Osteoblast (primary cell): Measurements from ENCODE around the gene KAZN. TPM values are rescaled to one million over a fixed set of nuclear protein-coding genes. Genes with fewer than 3 reads are reported as not detected.

ENCODE experiments used
- DNase-seq: peaks from one replicate; pipeline ENCODE4 v3.0.0; 2011; ENCODE audit warnings: low spot score, mixed read lengths; ENCODE audit not compliant: insufficient read length; ENCODE audit errors: missing footprints
- H2AFZ ChIP-seq: 2 replicates; pipeline ENCODE4 v1.6.0; 2011; ENCODE audit warnings: mild to moderate bottlenecking, low read length
- H3K27ac ChIP-seq: 2 replicates; pipeline ENCODE4 v1.5.1; 2011; ENCODE audit warnings: mild to moderate bottlenecking, low read depth, low read length, moderate library complexity
- H3K27me3 ChIP-seq: 2 replicates; pipeline ENCODE4 v1.6.0; 2012; ENCODE audit warnings: mild to moderate bottlenecking, control low read depth, inconsistent platforms, low read length, moderate library complexity; ENCODE audit not compliant: insufficient read depth
- H3K36me3 ChIP-seq: 2 replicates; pipeline ENCODE4 v1.5.1; 2011; ENCODE audit warnings: mild to moderate bottlenecking, low read length, control low read depth, moderate library complexity; ENCODE audit not compliant: insufficient read depth
- H3K4me1 ChIP-seq: 2 replicates; pipeline ENCODE4 v1.5.1; 2011; ENCODE audit warnings: mild to moderate bottlenecking, low read length, control low read depth, moderate library complexity; ENCODE audit not compliant: insufficient read depth
- H3K4me2 ChIP-seq: 2 replicates; pipeline ENCODE4 v1.6.0; 2011; ENCODE audit warnings: mild to moderate bottlenecking, low read length; ENCODE audit not compliant: insufficient read depth
- H3K4me3 ChIP-seq: fragments of 200-600 bp; sonication (generic); 3 replicates; pipeline ENCODE4 v1.5.1; 2012; ENCODE audit warnings: mild to moderate bottlenecking, low read length, inconsistent platforms; ENCODE audit not compliant: insufficient read depth
- H3K79me2 ChIP-seq: 2 replicates; pipeline ENCODE4 v1.6.0; 2012; ENCODE audit warnings: mild to moderate bottlenecking, low read length, control low read depth, inconsistent platforms; ENCODE audit not compliant: insufficient read depth
- H3K9me3 ChIP-seq: 2 replicates; pipeline ENCODE4 v1.5.1; 2011; ENCODE audit warnings: low read depth, low read length, control low read depth
- H4K20me1 ChIP-seq: 2 replicates; pipeline ENCODE4 v1.6.0; 2012; ENCODE audit warnings: mild to moderate bottlenecking, low read length, control low read depth; ENCODE audit not compliant: insufficient read depth
- CTCF ChIP-seq: IDR thresholded peaks from 2 replicates; pipeline ENCODE4 v1.5.1; 2011; ENCODE audit warnings: mild to moderate bottlenecking, low read depth, low read length, moderate library complexity; ENCODE audit errors: extremely low read depth
- total RNA-seq: library from RNA; depleted of rRNA; stranded (reverse); fragments of >200 nt; gene quantifications from 2 replicates; pipeline ENCODE4 v1.2.3, GENCODE V29; 2012

The KAZN gene
- total RNA-seq, 1 donor, result 9.0 TPM

- H3K27me3 ChIP-seq, result no peaks in the 10 kb centered on the region
- H4K20me1 ChIP-seq, result no peaks in the 10 kb centered on the region
- no peak overlapping the region for H3K27ac ChIP-seq
- H3K4me2 ChIP-seq, result no peak overlapping the region
- no peaks in the 10 kb centered on the region for H3K9me3 ChIP-seq
- no peak for DNase-seq
- no peak overlapping the region for H2AFZ ChIP-seq
- no peaks in the 10 kb centered on the region for H3K4me1 ChIP-seq
- no peak for TF ChIP-seq CTCF
- H3K36me3 ChIP-seq, result no peaks in the 10 kb centered on the region
- no peak overlapping the region for H3K4me3 ChIP-seq
- H3K79me2 ChIP-seq, result no peaks in the 10 kb centered on the region
Measured at GRCh38 chr1:14815175-14815877, 216.8 kb downstream of the KAZN start.

GRCh38 chr1:14817223-14818170 lies 219.0 kb downstream of the KAZN start:
- no peak for DNase-seq
- Histone ChIP-seq H3K9me3 (no peaks in the 10 kb centered on the region), H3K27me3 (no peaks in the 10 kb centered on the region), H3K4me1 (no peaks in the 10 kb centered on the region), H3K36me3 (no peaks in the 10 kb centered on the region), H3K79me2 (no peaks in the 10 kb centered on the region), H3K27ac (no peak overlapping the region), H3K4me3 (no peak overlapping the region), H4K20me1 (no peaks in the 10 kb centered on the region), H3K4me2 (no peak overlapping the region), H2AFZ (no peak overlapping the region)
- no peak for TF ChIP-seq CTCF

- Histone ChIP-seq H3K4me2 (no peak overlapping the region), H4K20me1 (no peaks in the 10 kb centered on the region), H3K27me3 (no peaks in the 10 kb centered on the region), H3K4me3 (no peak overlapping the region), H3K4me1 (no peaks in the 10 kb centered on the region), H2AFZ (no peak overlapping the region), H3K9me3 (no peaks in the 10 kb centered on the region), H3K36me3 (no peaks in the 10 kb centered on the region), H3K27ac (no peak overlapping the region), H3K79me2 (no peaks in the 10 kb centered on the region)
- no peak for TF ChIP-seq CTCF
- no peak for DNase-seq
Measured at GRCh38 chr1:14820295-14821085, 222.0 kb downstream of the KAZN start.
